GM21447 (cell line): ENCODE data around the gene UQCC2.

ENCODE experiments used
- ATAC-seq: cut with Tn5 transposase; IDR thresholded peaks from one replicate; pipeline ENCODE4 v1.9.1; 2021; ENCODE audit not compliant: unreplicated experiment

The UQCC2 gene

DNA sequence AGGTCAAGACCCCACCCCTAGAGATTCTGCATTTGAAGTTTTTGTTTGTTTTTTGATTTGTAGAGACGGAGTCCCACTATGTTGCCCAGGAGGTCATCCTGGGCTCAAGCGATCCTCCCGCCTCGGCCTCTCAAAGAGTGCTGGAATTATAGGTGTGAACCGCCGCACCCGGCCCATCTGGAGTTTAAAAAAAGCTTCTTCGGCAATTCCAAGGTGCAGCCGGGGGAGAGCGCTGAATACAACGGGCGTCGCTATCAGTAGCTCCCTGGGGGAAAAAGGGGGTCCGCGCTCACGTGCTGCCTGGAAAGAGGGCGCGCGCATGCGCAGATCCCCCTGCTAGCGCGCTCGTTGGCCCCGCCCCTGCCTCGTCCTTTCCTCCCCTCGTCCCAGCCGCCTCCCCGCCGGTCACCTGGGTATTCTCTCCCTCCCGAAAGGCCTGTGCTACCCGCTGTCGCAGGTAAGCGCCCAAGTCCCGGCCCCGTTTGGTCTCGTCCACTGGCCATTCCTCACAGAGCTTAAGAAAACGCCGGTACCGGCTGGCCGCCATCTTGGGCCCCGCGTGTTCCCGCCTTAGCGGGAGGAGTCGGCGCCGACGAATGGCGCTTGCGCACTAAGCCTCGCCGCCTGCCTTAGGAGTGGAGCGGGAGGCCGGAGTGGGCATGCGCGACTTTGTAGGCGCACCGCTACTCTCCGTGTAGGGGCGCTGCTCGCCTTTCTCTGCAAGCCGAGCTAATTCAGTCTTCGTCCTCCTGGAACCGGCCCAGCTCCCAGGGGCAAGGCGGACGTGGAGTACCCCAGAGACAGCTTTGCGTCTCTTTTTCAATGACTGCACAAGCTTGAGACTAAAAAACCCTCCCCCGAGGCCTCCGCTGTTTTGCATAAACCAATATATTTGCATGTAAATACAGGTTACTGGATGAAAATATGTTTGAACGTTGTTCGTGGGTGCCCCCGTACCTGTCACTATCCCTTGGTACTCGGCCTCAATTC lies at the start of gene UQCC2:
Gene UQCC2 (minus strand): TSS at position 561 of the 990 bp plus-strand sequence. CDS start 14 bp downstream, at position 547.
- ATAC-seq = peak; percentile 86

DNA sequence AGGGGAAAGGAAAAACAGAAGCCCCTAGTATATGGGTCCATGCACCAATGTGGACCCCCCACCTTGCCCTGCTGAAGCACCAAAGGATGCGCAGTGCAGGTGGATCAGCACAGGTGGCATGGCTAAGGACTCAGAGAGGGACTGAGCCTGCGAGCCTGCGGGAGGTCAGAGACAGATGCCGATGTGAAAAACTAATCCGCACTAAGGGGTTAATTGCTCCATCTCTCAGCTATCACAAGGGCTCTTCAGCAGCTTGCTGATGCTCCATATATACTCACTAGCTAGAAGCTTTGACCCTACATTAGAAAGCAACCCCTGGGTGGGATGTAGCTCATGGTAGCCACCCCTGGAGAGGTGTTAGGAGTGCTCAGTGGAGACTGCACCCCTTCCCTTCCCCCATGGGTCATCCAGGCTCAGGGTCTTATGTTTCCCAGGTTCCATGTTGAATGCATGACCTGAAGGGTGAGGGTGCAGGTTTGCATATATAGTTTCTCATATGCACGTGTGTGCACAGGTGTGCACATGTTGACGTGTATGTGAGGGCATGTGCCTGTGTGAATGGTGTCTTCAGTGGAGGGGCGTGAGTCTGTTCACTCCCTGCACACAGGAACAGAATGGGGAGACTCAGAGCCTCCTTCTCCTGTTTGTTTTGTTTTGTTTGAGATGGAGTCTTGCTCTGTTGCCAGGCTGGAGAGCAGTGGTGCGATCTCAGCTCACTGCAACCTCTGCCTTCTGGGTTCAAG lies 48.6 kb upstream of the UQCC2 start:
- no peak for ATAC-seq

GRCh38 chr6:33758815-33759216 lies 47.3 kb upstream of the UQCC2 start:
- ATAC-seq = no peak

- no peak for ATAC-seq
These were observed 46.4 kb upstream of the UQCC2 start for GRCh38 chr6:33757906-33758305.

- ATAC-seq = no peak
These were observed 45.6 kb upstream of the UQCC2 start for GRCh38 chr6:33757113-33757512.

- ATAC-seq = no peak
These were observed 44.9 kb upstream of the UQCC2 start for GRCh38 chr6:33756211-33756954.

DNA sequence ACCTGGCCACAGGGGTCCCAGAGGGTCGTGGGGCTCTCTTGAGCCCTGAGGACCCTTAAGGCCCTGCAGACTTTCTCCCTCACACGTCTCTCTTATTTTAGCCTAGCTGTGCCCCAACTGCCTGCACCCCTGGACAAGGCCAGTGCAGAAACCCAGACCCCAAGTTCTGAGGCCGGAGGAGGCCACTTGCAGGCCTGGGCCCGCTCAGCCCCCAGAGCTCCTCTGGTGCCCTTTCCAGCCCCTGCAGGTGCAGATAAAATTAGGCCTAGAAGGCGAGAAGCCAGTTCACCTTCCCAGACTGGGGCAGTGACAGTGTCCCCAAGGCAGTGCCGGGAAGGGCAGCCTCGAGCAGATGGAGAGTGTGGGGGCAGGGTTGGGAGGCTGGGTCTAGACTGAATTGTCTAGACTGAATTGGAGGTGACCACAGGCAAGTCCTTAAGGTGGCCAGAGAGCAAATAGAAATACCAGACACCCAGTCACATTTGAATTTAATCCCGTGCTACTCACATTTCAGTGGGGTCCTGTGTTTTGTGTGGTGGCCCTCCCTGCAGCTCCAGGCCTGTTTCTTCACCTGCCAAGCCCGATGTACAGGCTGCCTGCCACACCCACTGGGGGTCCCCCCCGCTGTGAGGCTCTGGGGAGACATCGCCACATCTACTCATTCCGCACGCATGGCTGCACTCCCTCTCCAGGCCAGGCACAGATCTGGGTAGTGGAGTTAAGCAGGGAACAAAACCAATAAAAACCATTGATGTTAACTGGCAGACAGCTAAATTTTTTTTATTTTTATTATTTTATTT lies 43.8 kb upstream of the UQCC2 start:
- no peak for ATAC-seq

DNA sequence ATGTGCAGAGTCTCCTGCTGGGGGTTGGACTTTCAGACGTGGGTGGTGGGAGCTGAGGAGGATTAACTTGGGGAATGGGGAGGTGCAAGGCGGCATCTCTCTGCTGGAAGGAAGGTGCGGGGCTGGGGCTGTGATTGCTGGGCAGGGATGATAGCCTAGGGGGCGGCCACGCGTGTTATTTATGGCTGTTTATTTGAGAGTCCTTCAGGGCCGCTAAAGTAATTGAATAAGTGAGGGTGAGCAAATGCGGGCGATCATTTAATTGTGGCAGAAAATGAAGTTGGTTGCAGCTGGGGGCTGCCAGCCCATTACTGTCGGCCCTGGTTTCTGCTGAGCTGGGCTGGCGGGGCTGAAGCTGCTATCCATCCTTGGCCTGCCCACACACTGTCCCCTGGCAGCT lies 42.7 kb upstream of the UQCC2 start:
- ATAC-seq = no peak

GRCh38 chr6:33752646-33753015 lies 41.1 kb upstream of the UQCC2 start:
- no peak for ATAC-seq

- no peak for ATAC-seq
These were observed 40.5 kb upstream of the UQCC2 start for GRCh38 chr6:33751771-33752645.

DNA sequence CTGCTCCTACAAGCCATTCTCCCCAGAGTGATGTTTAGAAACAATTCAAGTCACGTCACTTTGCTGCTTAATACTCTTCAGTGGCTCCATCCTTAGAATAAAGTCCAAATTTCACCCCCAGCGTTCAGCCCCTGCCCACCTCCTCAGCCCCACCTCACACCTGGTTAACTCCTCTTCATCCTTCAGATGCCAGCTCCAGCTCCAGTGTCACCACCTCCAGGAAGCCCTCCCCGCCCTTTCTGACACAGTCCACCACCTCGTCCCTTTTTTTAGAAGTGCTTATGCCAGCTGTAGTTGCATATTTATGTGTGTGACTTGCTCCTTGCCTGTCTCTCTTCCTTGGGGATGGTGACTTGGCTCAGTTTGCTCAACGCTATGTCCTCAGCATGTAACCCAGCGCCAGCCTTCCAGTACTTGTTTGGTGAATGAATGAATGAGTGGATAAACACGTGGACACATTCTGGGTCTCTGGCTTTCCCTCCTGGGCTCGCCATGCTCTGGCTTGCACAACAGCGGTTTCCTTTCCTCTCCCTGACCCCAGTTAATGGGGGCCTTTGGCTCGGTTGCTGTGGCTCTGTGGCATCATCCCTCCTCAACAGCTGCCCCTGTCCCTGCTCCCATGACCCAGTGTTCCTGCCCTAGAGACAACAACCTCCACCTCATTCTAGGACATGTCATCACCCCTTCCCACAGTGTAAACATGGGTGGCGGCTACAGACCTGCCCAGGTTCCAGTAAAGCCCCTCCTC lies 38.9 kb upstream of the UQCC2 start:
- no peak for ATAC-seq

- ATAC-seq = no peak
These were observed 37.9 kb upstream of the UQCC2 start for GRCh38 chr6:33749401-33749800.

DNA sequence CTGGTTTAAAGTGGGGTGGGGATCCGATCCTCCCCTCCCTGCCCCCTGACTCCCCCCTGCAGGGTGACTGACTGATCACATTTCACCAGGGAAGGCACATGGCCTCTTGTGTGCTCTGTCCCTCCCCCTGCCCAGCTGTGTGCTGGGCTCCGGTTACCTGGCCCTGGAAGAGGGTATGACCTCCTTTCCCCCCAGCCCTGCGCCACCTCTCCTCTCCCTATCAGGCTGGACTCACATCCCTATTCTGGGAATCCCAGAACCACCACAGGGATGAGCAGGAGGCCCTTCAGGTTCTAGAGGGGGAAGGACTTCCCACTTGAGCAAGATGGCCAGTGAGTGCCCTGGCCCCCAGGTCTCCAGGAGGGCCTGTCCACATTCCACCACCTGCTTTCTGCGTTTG lies 37.3 kb upstream of the UQCC2 start:
- no peak for ATAC-seq

- no peak for ATAC-seq
These were observed 36.3 kb upstream of the UQCC2 start for GRCh38 chr6:33747823-33748222.

DNA sequence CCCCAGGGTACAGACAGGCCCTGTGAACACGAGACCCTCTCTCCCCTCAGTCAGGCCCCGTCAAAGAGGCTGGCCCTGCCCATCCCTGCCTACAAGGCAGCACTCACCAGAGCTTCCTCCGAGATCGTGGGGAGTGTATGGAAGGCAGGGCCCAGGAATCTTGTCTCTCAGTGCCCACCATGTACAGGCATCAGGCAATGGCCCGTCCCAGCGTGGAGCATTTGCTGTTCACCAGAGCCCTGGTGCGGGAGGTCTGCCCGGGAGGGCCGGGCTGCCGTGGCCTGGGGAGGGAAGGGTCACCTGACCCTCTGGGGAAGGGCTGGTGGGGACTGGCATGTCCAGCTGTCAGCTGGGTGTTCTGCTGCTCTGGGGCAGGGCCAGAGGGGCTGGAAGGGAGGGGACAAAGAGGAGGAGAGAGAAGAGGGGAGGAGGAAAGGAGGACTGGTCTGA lies 35.2 kb upstream of the UQCC2 start, which contains the start of gene IP6K3:
Gene IP6K3 (minus strand): TSS at position 255 of the 450 bp plus-strand sequence. CDS start 11,429 bp downstream, outside the sequence.
- ATAC-seq = no peak

DNA sequence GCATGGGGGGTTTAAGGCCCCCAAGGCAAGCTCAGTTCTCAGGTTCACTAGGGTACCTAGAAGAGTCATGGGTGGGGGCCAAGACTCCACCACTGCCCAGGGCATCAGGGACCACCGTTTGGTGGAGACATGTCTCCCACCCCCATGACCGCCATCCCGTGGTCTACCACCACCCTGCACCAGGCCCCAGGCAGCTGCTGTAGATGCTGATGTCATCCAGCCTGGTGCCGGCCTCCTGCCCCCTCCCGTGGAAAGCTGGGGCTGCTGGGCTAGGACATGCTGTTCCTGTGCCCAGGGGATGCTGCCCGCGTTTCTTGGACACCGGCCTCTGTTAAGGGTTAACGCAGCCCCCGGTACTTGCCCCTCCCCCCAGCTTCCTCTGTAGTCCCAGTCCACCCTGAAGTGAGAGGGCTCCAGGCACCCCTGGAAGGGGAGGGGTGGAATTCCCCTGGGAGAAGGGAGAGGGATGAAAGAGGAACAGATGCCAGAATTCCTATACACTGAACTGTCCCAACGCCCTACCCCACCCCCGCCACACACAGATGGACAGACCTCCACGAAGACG lies 34.6 kb upstream of the UQCC2 start:
- ATAC-seq = no peak

DNA sequence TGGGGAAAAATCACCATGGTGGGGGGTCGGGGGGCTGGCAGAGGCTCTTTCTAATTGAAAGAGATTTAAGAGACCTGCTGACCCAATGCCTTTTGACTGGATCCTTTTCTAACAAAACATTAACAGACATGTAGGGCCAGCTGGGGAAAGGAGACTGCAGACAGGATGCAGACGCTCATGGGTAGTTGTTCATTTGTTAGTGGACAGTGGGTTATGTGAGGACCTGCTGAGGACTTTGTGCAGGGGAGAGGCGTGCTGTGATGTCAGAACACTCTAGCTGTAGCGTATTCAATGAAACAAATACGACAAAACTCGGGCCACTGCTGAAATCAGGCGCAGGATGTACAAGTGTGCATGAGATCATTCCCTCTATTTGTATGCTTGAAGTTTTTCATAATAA lies 34.0 kb upstream of the UQCC2 start:
- ATAC-seq = no peak

DNA sequence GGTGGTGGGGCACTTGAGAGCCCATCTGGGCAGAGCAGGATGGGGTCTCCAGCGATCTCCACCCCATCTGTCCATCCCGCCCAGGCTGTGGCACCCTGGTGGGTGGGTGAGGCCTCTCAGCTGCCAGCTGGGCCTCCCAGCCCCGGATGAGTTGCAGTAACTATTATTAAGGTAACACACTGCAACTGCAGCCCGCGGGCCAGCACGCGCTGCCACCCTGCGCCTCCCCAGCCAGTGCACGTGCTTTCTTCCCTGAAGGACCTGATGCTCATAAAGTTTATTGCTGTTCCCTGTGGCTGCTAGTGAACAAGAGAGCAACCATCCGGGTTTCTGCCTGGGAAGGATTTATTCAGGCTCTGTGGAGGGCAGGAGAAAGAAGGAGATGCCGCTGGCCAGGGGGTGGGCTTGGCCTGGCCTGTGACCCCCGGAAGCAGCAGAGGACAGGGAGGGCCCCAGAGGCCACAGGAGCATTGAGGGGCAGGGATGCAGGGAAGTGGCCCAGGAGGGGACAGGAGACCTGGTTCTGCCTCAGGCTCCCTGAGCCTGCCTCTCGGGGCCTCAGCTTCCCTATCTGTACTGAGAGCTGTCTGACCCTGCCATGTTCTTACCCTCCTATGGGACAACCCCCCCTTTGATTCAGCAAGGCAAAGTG lies 33.5 kb upstream of the UQCC2 start:
- ATAC-seq = no peak
